Activated CD8-positive, alpha-beta T cell treated with anti-CD3 and anti-CD28 coated beads for 36 hours (primary cell): ENCODE measurements around the gene CTSD. TPM values are rescaled to one million over a fixed set of nuclear protein-coding genes. Genes with fewer than 3 reads are reported as not detected.

Experiments used
- ATAC-seq: fragments of 200-7000 bp; cut with Tn5 transposase; one replicate; pipeline ENCODE4 v1.10.0; 2021; ENCODE audit warnings: mild to moderate bottlenecking, moderate library complexity
- CTCF ChIA-PET: fragments of 350-600 bp; sonication (Branson Sonifier 250); formaldehyde crosslinking; loops from one replicate; lab custom pipeline; 2021; ENCODE audit warnings: antibody characterized with exemption; lab: Charles Lee
- POLR2A ChIA-PET: fragments of 350-600 bp; sonication (Branson Sonifier 250); formaldehyde crosslinking; loops from one replicate; lab custom pipeline; 2021; ENCODE audit warnings: antibody characterized with exemption; lab: Charles Lee
- DNase-seq: peaks from one replicate; pipeline ENCODE4 v3.0.0-alpha.2; 2020
- H3K27ac Mint-ChIP-seq: one replicate; pipeline ENCODE4 v1.8.0; 2021; ENCODE audit warnings: mild to moderate bottlenecking, mixed read lengths
- H3K27me3 Mint-ChIP-seq: one replicate; pipeline ENCODE4 v1.8.0; 2021; ENCODE audit warnings: mixed read lengths
- H3K36me3 Mint-ChIP-seq: one replicate; pipeline ENCODE4 v1.8.0; 2021; ENCODE audit warnings: low read depth, mixed read lengths
- H3K4me1 Mint-ChIP-seq: one replicate; pipeline ENCODE4 v1.8.0; 2021; ENCODE audit warnings: low read depth, mixed read lengths
- H3K4me3 Mint-ChIP-seq: one replicate; pipeline ENCODE4 v1.8.0; 2021; ENCODE audit warnings: mild to moderate bottlenecking, moderate library complexity, mixed read lengths
- H3K9me3 Mint-ChIP-seq: one replicate; pipeline ENCODE4 v1.8.0; 2021; ENCODE audit warnings: mixed read lengths
- CTCF ChIP-seq: fragments of 200-600 bp; IDR thresholded peaks from one replicate; pipeline ENCODE4 v1.8.0; 2022; ENCODE audit warnings: antibody characterized with exemption, mild to moderate bottlenecking
- intact Hi-C: fragments of 100-400 bp; cut with micrococcal nuclease; formaldehyde crosslinking; loops from one replicate; pipeline ENCODE4 v1.10.0; 2022
- total RNA-seq, 2 experiments: library from RNA; stranded (reverse); gene quantifications; one replicate each; pipeline ENCODE4 v1.2.3, GENCODE V29; 2021

CTSD gene
- total RNA-seq, 2 experiments from 2014 or later, result 44.9 to 45.6 TPM

- Mint-ChIP-seq H3K27me3 (peaks cover 10% of the 10 kb centered on the region), H3K4me3 (no peak overlapping the region), H3K36me3 (peaks cover 5% of the 10 kb centered on the region), H3K9me3 (peaks cover 20% of the 10 kb centered on the region), H3K27ac (no peak overlapping the region), H3K4me1 (peaks cover 25% of the 10 kb centered on the region)
- DNase-seq, result no peak
- ATAC-seq, result no peak
- TF ChIP-seq CTCF, result no peak
- POLR2A ChIA-PET, result no interaction called here
- intact Hi-C loops, result no loop called here
- CTCF ChIA-PET, result interaction anchor here (1.3 kb wide), 1 partner anchor 98 kb away, joined by 5 read pairs; no protein-coding TSS in a partner anchor
Observed at GRCh38 chr11:1734641-1735081, 29.1 kb downstream of the CTSD start.

GRCh38 chr11:1733716-1734640 is 29.7 kb downstream of the CTSD start:
- peaks cover 31% of the 10 kb centered on the region for H3K4me1 Mint-ChIP-seq

GRCh38 chr11:1733009-1733715 is 30.6 kb downstream of the CTSD start:
- intact Hi-C loops, result no loop called here
- Mint-ChIP-seq H3K4me1 (peaks cover 39% of the 10 kb centered on the region), H3K27ac (no peak overlapping the region), H3K4me3 (no peak overlapping the region), H3K36me3 (peaks cover 5% of the 10 kb centered on the region), H3K27me3 (peaks cover 8% of the 10 kb centered on the region), H3K9me3 (peaks cover 20% of the 10 kb centered on the region)
- ATAC-seq, result no peak
- no peak for TF ChIP-seq CTCF
- ChIA-PET CTCF (interaction anchor here (1.3 to 1.8 kb wide), 3 partner anchors 39 to 100 kb away, joined by 4 to 5 read pairs (median 5); no protein-coding TSS in a partner anchor), POLR2A (interaction anchor here (0.7 kb wide), 1 partner anchor 18 kb away, joined by 3 read pairs; no protein-coding TSS in a partner anchor)
- DNase-seq, result no peak

More at GRCh38 chr11:1733716-1734640, 29.7 kb downstream of the CTSD start:
- H3K27me3 Mint-ChIP-seq, result peaks cover 10% of the 10 kb centered on the region
- POLR2A ChIA-PET, result interaction anchor here (0.7 kb wide), 1 partner anchor 17 kb away, joined by 3 read pairs; no protein-coding TSS in a partner anchor
- ATAC-seq (no peak), DNase-seq (no peak)
- H3K36me3 Mint-ChIP-seq, result peaks cover 5% of the 10 kb centered on the region
- CTCF ChIA-PET, result interaction anchor here (1.3 to 1.8 kb wide), 3 partner anchors 40 to 99 kb away, joined by 4 to 5 read pairs (median 5); no protein-coding TSS in a partner anchor
- peaks cover 20% of the 10 kb centered on the region for H3K9me3 Mint-ChIP-seq
- no peak for TF ChIP-seq CTCF
- H3K4me3 Mint-ChIP-seq, result no peak overlapping the region
- intact Hi-C loops, result no loop called here
- H3K27ac Mint-ChIP-seq, result no peak overlapping the region

GRCh38 chr11:1732418-1733008 is 31.2 kb downstream of the CTSD start:
- no peak for TF ChIP-seq CTCF
- H3K27ac Mint-ChIP-seq, result no peak overlapping the region
- ChIA-PET POLR2A (no interaction called here), CTCF (interaction anchor here (1.5 to 1.8 kb wide), 2 partner anchors 38 to 80 kb away, joined by 4 to 5 read pairs; no protein-coding TSS in a partner anchor)
- H3K4me3 Mint-ChIP-seq, result no peak overlapping the region
- no peak for ATAC-seq
- H3K36me3 Mint-ChIP-seq, result peaks cover 5% of the 10 kb centered on the region
- peaks cover 19% of the 10 kb centered on the region for H3K9me3 Mint-ChIP-seq
- no peak for DNase-seq
- H3K27me3 Mint-ChIP-seq, result peaks cover 8% of the 10 kb centered on the region
- intact Hi-C loops, result no loop called here
- peaks cover 46% of the 10 kb centered on the region for H3K4me1 Mint-ChIP-seq
